HepG2 (cell line): ENCODE results near the gene KAT2A. TPM values are rescaled to one million over a fixed set of nuclear protein-coding genes. Genes with fewer than 3 reads are reported as not detected.

ENCODE experiments used
- BORCS8-MEF2B ChIP-seq: sonication (generic); formaldehyde crosslinking; IDR thresholded peaks from 2 replicates; pipeline ENCODE4 v1.8.0; 2022; ENCODE audit warnings: mild to moderate bottlenecking, missing genetic modification reagents
- HOXA7 ChIP-seq: sonication (generic); formaldehyde crosslinking; IDR thresholded peaks from 2 replicates; pipeline ENCODE4 v1.8.1; 2022; ENCODE audit warnings: mild to moderate bottlenecking, missing genetic modification reagents, moderate library complexity
- JARID2 ChIP-seq: sonication (generic); formaldehyde crosslinking; IDR thresholded peaks from 2 replicates; pipeline ENCODE4 v1.8.1; 2023; ENCODE audit warnings: missing genetic modification reagents, inconsistent platforms; ENCODE audit not compliant: insufficient replicate concordance
- MAF1 ChIP-seq: sonication (generic); formaldehyde crosslinking; IDR thresholded peaks from 2 replicates; pipeline ENCODE4 v1.5.0; 2020; ENCODE audit warnings: missing genetic modification reagents, borderline replicate concordance
- NFE2 ChIP-seq: sonication (generic); formaldehyde crosslinking; IDR thresholded peaks from 2 replicates; pipeline ENCODE4 v1.4.0; 2020; ENCODE audit warnings: missing genetic modification reagents
- NPAS2 ChIP-seq: sonication (generic); formaldehyde crosslinking; IDR thresholded peaks from 2 replicates; pipeline ENCODE4 v1.8.0; 2022; ENCODE audit warnings: mild to moderate bottlenecking, missing genetic modification reagents, borderline replicate concordance
- POLR2AphosphoS2 ChIP-seq: IDR thresholded peaks from 2 replicates; pipeline ENCODE4 v1.6.1; 2011; ENCODE audit warnings: low read depth, low read length, improper control_type of control experiment
- RARG ChIP-seq: sonication (generic); formaldehyde crosslinking; IDR thresholded peaks from 2 replicates; pipeline ENCODE4 v1.4.0; 2020; ENCODE audit warnings: low read depth, mild to moderate bottlenecking, missing genetic modification reagents
- SP140L ChIP-seq: sonication (generic); formaldehyde crosslinking; IDR thresholded peaks from 2 replicates; pipeline ENCODE4 v1.4.0; 2020; ENCODE audit warnings: missing genetic modification reagents, borderline replicate concordance
- TARDBP ChIP-seq: sonication (generic); formaldehyde crosslinking; IDR thresholded peaks from 2 replicates; pipeline ENCODE4 v1.8.0; 2022; ENCODE audit warnings: mild to moderate bottlenecking, missing genetic modification reagents
- TP53 ChIP-seq: sonication (generic); formaldehyde crosslinking; conservative IDR thresholded peaks from 2 replicates; pipeline ENCODE4 v1.4.0; 2020; ENCODE audit warnings: missing genetic modification reagents
- XBP1 ChIP-seq: sonication (generic); formaldehyde crosslinking; IDR thresholded peaks from 2 replicates; pipeline ENCODE4 v1.5.0; 2020; ENCODE audit warnings: missing genetic modification reagents
- ZHX1 ChIP-seq: sonication (generic); formaldehyde crosslinking; IDR thresholded peaks from 2 replicates; pipeline ENCODE4 v1.8.1; 2022; ENCODE audit warnings: low read depth, mild to moderate bottlenecking, missing genetic modification reagents
- ZNF10 ChIP-seq: sonication (generic); formaldehyde crosslinking; IDR thresholded peaks from 2 replicates; pipeline ENCODE4 v1.4.0; 2020; ENCODE audit warnings: mild to moderate bottlenecking, low read depth, missing genetic modification reagents, borderline replicate concordance
- ZNF275 ChIP-seq: sonication (generic); formaldehyde crosslinking; IDR thresholded peaks from 2 replicates; pipeline ENCODE4 v1.8.0; 2022; ENCODE audit warnings: missing genetic modification reagents, mild to moderate bottlenecking, inconsistent platforms, borderline replicate concordance
- ZNF687 ChIP-seq: sonication (generic); formaldehyde crosslinking; IDR thresholded peaks from 2 replicates; pipeline ENCODE4 v1.5.1; 2020; ENCODE audit warnings: mild to moderate bottlenecking, missing genetic modification reagents, moderate library complexity
- polyA plus RNA-seq, 8 experiments: library from polyadenylated mRNA; depleted of rRNA in 3 of 8; stranded (reverse) in 7 of 8; unstranded in 1 of 8; fragments of >200 nt; fragmentation: Illumina TruSeq in 4 of 8; extraction: Trizol in 4 of 8; gene quantifications; 2 replicates each; pipeline versions ENCODE4 v1.2.1 to v1.2.3, GENCODE V29; 2011 to 2016; ENCODE audit warnings: low read depth in 4 of 8, missing spikeins in 1 of 8, mixed read lengths in 1 of 8; ENCODE audit not compliant: insufficient read depth in 1 of 8
- total RNA-seq, 5 experiments: library from RNA; depleted of rRNA; stranded (reverse); fragments of >200 nt; fragmentation: Illumina TruSeq; extraction: Trizol; gene quantifications; 2 replicates each; pipeline ENCODE4 v1.2.3, GENCODE V29; 2016; ENCODE audit warnings: low read depth in 1 of 5
- TF ChIP-seq, protein P1 (sequence below): IDR thresholded peaks from 2 replicates; pipeline ENCODE4 v1.6.1; 2016; ENCODE audit warnings: low read depth, borderline replicate concordance
- TF ChIP-seq, protein P2 (sequence below), 2 experiments: sonication (generic) in 1 of 2; formaldehyde crosslinking in 1 of 2; IDR thresholded peaks; 2 replicates each; pipeline versions ENCODE4 v1.4.0 to v1.6.1; 2018 to 2020; ENCODE audit warnings: missing genetic modification reagents in 2 of 2, borderline replicate concordance in 1 of 2, low read depth in 1 of 2, mild to moderate bottlenecking in 1 of 2, missing biosample characterization in 1 of 2

KAT2A gene
- total and polyA plus RNA-seq, 2 of the 13 experiments (the other 11 are each of a cell fraction or from before 2014, with no cell fraction given): 29.1 to 90.4 TPM

DNA sequence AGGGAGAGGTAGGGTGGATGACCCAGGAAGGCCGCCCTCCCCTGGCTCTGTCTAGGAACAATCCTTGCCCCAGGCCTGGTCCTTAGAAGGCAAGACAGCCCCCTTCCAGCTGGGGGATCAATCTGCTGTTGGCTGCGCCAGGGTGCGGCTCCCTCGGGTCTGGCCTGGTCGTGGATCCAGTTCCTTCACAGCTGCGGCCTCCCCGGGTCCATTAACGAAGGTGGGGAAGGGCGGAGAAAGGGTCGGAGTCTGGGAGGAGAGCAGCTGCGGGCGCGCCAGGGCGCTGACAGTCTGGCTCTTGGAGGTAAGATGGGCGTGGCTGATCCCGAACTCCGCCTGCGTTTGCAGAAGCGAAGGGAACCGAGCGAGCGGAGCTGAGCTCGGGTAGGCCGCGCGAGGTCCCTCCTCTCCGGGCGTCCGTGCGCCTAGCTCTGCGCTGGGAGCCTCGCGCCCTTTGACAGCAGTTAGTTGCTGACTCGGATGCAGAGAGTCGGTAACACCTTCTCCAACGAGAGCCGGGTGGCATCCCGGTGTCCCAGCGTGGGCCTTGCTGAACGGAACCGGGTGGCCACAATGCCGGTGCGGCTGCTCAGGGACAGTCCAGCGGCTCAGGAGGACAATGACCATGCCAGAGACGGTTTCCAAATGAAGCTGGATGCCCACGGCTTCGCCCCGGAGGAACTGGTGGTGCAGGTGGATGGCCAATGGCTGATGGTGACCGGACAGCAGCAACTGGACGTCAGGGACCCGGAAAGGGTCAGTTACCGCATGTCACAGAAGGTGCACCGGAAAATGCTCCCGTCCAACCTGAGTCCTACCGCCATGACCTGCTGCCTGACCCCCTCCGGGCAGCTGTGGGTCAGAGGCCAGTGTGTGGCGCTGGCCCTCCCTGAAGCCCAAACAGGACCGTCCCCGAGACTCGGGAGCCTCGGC lies 1.5 kb upstream of the KAT2A start, which contains the start of gene HSPB9 (continued):
- TF ChIP-seq ZHX1 (CRISPR knock-in tag) (no peak), ZNF687 (no peak), XBP1 (no peak), JARID2 (CRISPR knock-in tag) (no peak), NPAS2 (CRISPR knock-in tag) (no peak), ZNF275 (no peak), RARG (no peak), POLR2AphosphoS2 (no peak), MAF1 (CRISPR knock-in tag) (no peak), BORCS8-MEF2B (CRISPR knock-in tag) (no peak), SP140L (CRISPR knock-in tag) (no peak), HOXA7 (peak; percentile 59; the same call in 1 of the 2 replicates), NFE2 (CRISPR knock-in tag) (no peak), ZNF10 (no peak), TP53 (no peak), TARDBP (CRISPR knock-in tag) (no peak)
- TF ChIP-seq, protein P1, sequence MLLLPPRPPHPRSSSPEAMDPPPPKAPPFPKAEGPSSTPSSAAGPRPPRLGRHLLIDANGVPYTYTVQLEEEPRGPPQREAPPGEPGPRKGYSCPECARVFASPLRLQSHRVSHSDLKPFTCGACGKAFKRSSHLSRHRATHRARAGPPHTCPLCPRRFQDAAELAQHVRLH: no peak
- TF ChIP-seq, protein P2, sequence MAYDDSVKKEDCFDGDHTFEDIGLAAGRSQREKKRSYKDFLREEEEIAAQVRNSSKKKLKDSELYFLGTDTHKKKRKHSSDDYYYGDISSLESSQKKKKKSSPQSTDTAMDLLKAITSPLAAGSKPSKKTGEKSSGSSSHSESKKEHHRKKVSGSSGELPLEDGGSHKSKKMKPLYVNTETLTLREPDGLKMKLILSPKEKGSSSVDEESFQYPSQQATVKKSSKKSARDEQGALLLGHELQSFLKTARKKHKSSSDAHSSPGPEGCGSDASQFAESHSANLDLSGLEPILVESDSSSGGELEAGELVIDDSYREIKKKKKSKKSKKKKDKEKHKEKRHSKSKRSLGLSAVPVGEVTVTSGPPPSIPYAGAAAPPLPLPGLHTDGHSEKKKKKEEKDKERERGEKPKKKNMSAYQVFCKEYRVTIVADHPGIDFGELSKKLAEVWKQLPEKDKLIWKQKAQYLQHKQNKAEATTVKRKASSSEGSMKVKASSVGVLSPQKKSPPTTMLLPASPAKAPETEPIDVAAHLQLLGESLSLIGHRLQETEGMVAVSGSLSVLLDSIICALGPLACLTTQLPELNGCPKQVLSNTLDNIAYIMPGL (CRISPR knock-in tag; IDR thresholded peaks at IDR 0.05; ENCODE audit: borderline replicate concordance in 1 of 2, low read depth in 1 of 2): no peak
